Trophoblast cell (in vitro differentiated cells and primary cell): Measurements from ENCODE around the gene MYBBP1A.
A peak's percentile ranks its signal among the peaks of the same experiment; 100 is the strongest.

ENCODE experiments used
- DNase-seq, 2 donors: peaks; one replicate each; pipeline ENCODE4 v3.0.0-alpha.2; 2016
- H2AFZ ChIP-seq: 2 replicates; pipeline ENCODE4 v1.6.1; 2013; ENCODE audit warnings: low read length, moderate library complexity, mild to moderate bottlenecking; ENCODE audit not compliant: insufficient read depth, poor library complexity
- H2AK5ac ChIP-seq: 2 replicates; pipeline ENCODE4 v1.6.1; 2013; ENCODE audit warnings: mild to moderate bottlenecking, low read length
- H2BK120ac ChIP-seq: 2 replicates; pipeline ENCODE4 v1.6.1; 2013; ENCODE audit warnings: low read length, mild to moderate bottlenecking, moderate library complexity; ENCODE audit not compliant: insufficient read depth, poor library complexity
- H2BK12ac ChIP-seq: 2 replicates; pipeline ENCODE4 v1.6.1; 2013; ENCODE audit warnings: mild to moderate bottlenecking, low read length, moderate library complexity
- H2BK5ac ChIP-seq: 2 replicates; pipeline ENCODE4 v1.6.1; 2013; ENCODE audit warnings: low read length, low read depth, moderate library complexity, mild to moderate bottlenecking; ENCODE audit not compliant: poor library complexity
- H3K14ac ChIP-seq: 2 replicates; pipeline ENCODE4 v1.6.1; 2013; ENCODE audit warnings: mild to moderate bottlenecking, low read length
- H3K18ac ChIP-seq: 2 replicates; pipeline ENCODE4 v1.6.1; 2013; ENCODE audit warnings: mild to moderate bottlenecking, low read length
- H3K23ac ChIP-seq: 2 replicates; pipeline ENCODE4 v1.6.1; 2013; ENCODE audit warnings: low read length
- H3K27ac ChIP-seq: 2 replicates; pipeline ENCODE4 v1.5.1; 2013; ENCODE audit warnings: low read depth, mild to moderate bottlenecking, inconsistent platforms, low read length, moderate library complexity
- H3K27me3 ChIP-seq: 2 replicates; pipeline ENCODE4 v1.6.1; 2013; ENCODE audit warnings: inconsistent platforms, mild to moderate bottlenecking, low read length, moderate library complexity; ENCODE audit not compliant: insufficient read depth
- H3K36me3 ChIP-seq, 2 experiments: 1 replicate in 1 of 2; 2 replicates in 1 of 2; pipeline ENCODE4 v1.6.1; 2013; ENCODE audit warnings: low read length in 2 of 2, mild to moderate bottlenecking in 2 of 2, moderate library complexity in 1 of 2; ENCODE audit not compliant: insufficient read depth in 2 of 2, control insufficient read depth in 1 of 2
- H3K4ac ChIP-seq: 2 replicates; pipeline ENCODE4 v1.6.1; 2013; ENCODE audit warnings: low read depth, mild to moderate bottlenecking, low read length, moderate library complexity
- H3K4me1 ChIP-seq, 2 experiments: 1 replicate in 1 of 2; 2 replicates in 1 of 2; pipeline ENCODE4 v1.6.1; 2013; ENCODE audit warnings: low read length in 2 of 2, mild to moderate bottlenecking in 2 of 2, moderate library complexity in 1 of 2; ENCODE audit not compliant: insufficient read depth in 2 of 2, control insufficient read depth in 1 of 2
- H3K4me2 ChIP-seq: 2 replicates; pipeline ENCODE4 v1.6.1; 2013; ENCODE audit warnings: inconsistent platforms, mild to moderate bottlenecking, low read length, moderate library complexity
- H3K4me3 ChIP-seq: 2 replicates; pipeline ENCODE4 v1.5.1; 2013; ENCODE audit warnings: mild to moderate bottlenecking, low read depth, low read length, inconsistent platforms
- H3K79me1 ChIP-seq: one replicate; pipeline ENCODE4 v1.6.1; 2013; ENCODE audit warnings: low read length
- H3K79me2 ChIP-seq: 2 replicates; pipeline ENCODE4 v1.6.1; 2013; ENCODE audit warnings: low read length, mild to moderate bottlenecking; ENCODE audit not compliant: control insufficient read depth, insufficient read depth, poor library complexity
- H3K9ac ChIP-seq: 2 replicates; pipeline ENCODE4 v1.6.1; 2013; ENCODE audit warnings: mild to moderate bottlenecking, low read length
- H3K9me3 ChIP-seq: 2 replicates; pipeline ENCODE4 v1.6.1; 2013; ENCODE audit warnings: low read depth, mild to moderate bottlenecking, control low read depth, inconsistent platforms, low read length; ENCODE audit not compliant: insufficient read depth
- H4K12ac ChIP-seq: 2 replicates; pipeline ENCODE4 v1.6.1; 2013; ENCODE audit warnings: low read depth, mild to moderate bottlenecking, low read length, moderate library complexity
- H4K8ac ChIP-seq: 2 replicates; pipeline ENCODE4 v1.6.1; 2013; ENCODE audit warnings: low read depth, mild to moderate bottlenecking, low read length, moderate library complexity
- H4K91ac ChIP-seq: one replicate; pipeline ENCODE4 v1.6.1; 2013; ENCODE audit warnings: low read depth, mild to moderate bottlenecking, low read length, moderate library complexity
- WGBS: extraction: QIAGEN DNeasy Blood & Tissue Kit; methylation state at CpG from one replicate; pipeline ENCODE4 v1.1.7; 2013; ENCODE audit warnings: missing lambda C conversion rate; ENCODE audit not compliant: insufficient read length, insufficient coverage; ENCODE audit errors: extremely low coverage; 5-methylcytosine and 5-hydroxymethylcytosine counted together

The MYBBP1A gene

DNA sequence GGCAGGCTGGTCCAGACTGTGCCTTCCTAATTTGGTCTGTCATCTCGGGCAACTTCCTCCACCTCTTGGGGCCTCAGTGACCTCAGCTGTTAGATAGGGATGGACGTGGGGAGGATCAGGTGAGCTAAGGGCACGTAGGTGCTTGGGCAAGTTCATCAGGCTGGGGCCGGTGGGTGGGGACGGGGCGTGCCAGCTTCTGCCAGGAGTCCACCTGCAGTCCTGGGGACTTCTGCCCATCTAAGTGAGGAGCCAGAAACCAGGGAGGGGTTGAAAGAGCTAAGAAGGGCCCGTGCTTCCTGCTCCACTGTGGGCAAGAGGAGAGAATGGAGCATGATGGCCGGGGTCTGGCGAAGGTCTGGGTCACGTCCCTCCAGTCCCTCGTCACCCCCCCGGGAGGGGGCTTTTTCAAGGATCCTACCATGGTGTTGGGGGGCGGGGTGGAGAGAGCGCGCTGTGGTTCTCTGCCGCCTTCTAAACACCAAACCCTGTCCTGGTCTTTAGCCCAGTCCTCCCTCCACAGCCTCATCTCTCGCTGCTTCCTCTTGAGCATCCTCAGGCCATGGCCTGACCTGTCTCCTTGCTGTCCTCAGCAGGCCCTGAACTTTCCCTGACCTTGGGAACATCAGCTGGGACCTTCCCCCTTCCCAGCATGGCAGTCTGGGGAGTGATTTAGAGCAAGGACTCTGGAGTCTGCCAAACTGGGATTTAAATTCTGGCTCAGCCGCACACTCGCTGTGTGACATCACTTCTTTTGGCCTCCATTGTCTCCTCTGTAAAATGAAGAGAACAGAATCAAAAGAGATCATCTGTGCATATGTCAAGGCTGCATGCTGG, 34.9 kb downstream of the MYBBP1A start:
- H3K79me1 ChIP-seq: peaks cover 6% of the 10 kb centered on the region
- no peaks in the 10 kb centered on the region for H3K9me3 ChIP-seq
- no peak overlapping the region for H3K18ac ChIP-seq
- H4K12ac ChIP-seq: no peak overlapping the region
- H4K8ac ChIP-seq: no peak overlapping the region
- H2BK12ac ChIP-seq: no peak overlapping the region
- no peak overlapping the region for H2BK5ac ChIP-seq
- peaks cover 67 to 70% of the 10 kb centered on the region in 2 experiments for H3K36me3 ChIP-seq
- WGBS: no CpG with 5 or more reads among the region's 19 CpGs
- H3K9ac ChIP-seq: no peak overlapping the region
- no peak overlapping the region for H3K4me3 ChIP-seq
- DNase-seq: no peak
- H3K4me2 ChIP-seq: no peak overlapping the region
- H2AFZ ChIP-seq: no peak overlapping the region
- H2AK5ac ChIP-seq: no peak overlapping the region
- H3K4ac ChIP-seq: no peak overlapping the region
- H3K27ac ChIP-seq: no peak overlapping the region
- H3K4me1 ChIP-seq: peaks cover 4 to 5% of the 10 kb centered on the region in 2 experiments
- no peaks in the 10 kb centered on the region for H3K27me3 ChIP-seq
- peaks cover 8% of the 10 kb centered on the region for H3K79me2 ChIP-seq
- H4K91ac ChIP-seq: no peak overlapping the region
- H2BK120ac ChIP-seq: no peak overlapping the region
- H3K23ac ChIP-seq: no peak overlapping the region
- H3K14ac ChIP-seq: no peak overlapping the region

DNA sequence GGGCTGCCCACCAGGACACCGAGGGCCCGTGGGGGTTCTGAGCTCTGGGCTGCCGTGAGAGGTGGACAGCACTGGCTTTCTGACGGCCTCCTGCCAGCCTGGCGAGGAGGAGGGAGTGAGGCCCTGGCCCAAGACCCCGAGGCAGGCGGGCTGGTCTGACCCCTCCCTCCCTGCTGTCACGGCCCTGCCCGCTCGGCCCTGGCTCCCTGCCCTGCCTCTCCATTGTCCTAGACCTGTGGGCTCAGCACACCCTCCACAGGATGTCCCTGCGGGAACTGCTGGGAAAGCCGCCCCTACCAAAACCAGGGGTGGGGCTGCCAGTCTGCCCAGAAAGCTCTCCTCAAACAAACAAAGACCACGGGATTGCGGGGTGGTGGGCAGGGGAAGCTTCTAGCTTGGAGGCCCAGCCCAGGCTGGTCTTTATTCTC, 35.8 kb downstream of the MYBBP1A start:
- Histone ChIP-seq H3K79me1 (peaks cover 15% of the 10 kb centered on the region), H2BK12ac (peak overlapping the region; percentile 39), H2BK120ac (no peak overlapping the region), H3K27me3 (no peaks in the 10 kb centered on the region), H3K36me3 (peaks cover 61 to 65% of the 10 kb centered on the region in 2 experiments), H3K18ac (no peak overlapping the region), H3K9me3 (no peaks in the 10 kb centered on the region), H4K91ac (peak overlapping the region; percentile 42), H4K12ac (no peak overlapping the region), H3K14ac (no peak overlapping the region), H2AK5ac (peak overlapping the region; percentile 50), H4K8ac (peak overlapping the region; percentile 2), H2BK5ac (no peak overlapping the region), H3K27ac (no peak overlapping the region), H3K23ac (no peak overlapping the region), H3K4ac (peak overlapping the region; percentile 22), H3K4me3 (no peak overlapping the region), H3K79me2 (peaks cover 13% of the 10 kb centered on the region), H3K9ac (no peak overlapping the region), H3K4me1 (peaks cover 13 to 14% of the 10 kb centered on the region in 2 experiments), H2AFZ (no peak overlapping the region), H3K4me2 (no peak overlapping the region)
- no CpG with 5 or more reads among the region's 14 CpGs for WGBS
- DNase-seq: no peak

DNA sequence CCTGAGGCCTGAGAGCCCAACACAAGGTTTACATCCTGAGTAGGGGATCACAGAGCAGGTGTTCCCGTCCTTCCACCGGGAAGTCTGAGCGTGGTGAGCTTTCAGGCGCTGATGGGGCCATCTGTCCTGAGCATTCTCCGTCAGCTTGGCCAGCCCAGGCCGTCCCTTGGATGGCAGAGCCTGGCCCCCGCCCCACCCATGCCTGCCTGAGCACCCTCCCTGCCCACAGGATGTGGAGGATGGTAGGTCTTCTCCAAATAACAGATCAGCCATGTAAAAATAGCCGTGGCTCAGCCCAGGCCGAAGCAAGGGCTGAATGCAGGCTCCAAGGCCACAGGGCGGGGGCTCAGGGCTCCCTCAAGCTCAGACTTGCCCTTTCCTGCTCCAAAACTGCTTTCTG, 36.3 kb downstream of the MYBBP1A start:
- Histone ChIP-seq H3K4me2 (no peak overlapping the region), H2AK5ac (no peak overlapping the region), H3K14ac (no peak overlapping the region), H2BK120ac (no peak overlapping the region), H3K9me3 (no peaks in the 10 kb centered on the region), H3K18ac (no peak overlapping the region), H3K4me3 (no peak overlapping the region), H2BK12ac (no peak overlapping the region), H4K12ac (no peak overlapping the region), H3K79me1 (peaks cover 18% of the 10 kb centered on the region), H4K8ac (no peak overlapping the region), H3K4ac (no peak overlapping the region), H3K27ac (no peak overlapping the region), H3K4me1 (peaks cover 18 to 19% of the 10 kb centered on the region in 2 experiments), H3K9ac (no peak overlapping the region), H2AFZ (no peak overlapping the region), H3K79me2 (peaks cover 15% of the 10 kb centered on the region), H4K91ac (peak overlapping the region; percentile 42), H3K23ac (no peak overlapping the region), H2BK5ac (no peak overlapping the region), H3K36me3 (peaks cover 57 to 61% of the 10 kb centered on the region in 2 experiments), H3K27me3 (no peaks in the 10 kb centered on the region)
- no peak for DNase-seq
- WGBS: no CpG with 5 or more reads among the region's 10 CpGs

DNA sequence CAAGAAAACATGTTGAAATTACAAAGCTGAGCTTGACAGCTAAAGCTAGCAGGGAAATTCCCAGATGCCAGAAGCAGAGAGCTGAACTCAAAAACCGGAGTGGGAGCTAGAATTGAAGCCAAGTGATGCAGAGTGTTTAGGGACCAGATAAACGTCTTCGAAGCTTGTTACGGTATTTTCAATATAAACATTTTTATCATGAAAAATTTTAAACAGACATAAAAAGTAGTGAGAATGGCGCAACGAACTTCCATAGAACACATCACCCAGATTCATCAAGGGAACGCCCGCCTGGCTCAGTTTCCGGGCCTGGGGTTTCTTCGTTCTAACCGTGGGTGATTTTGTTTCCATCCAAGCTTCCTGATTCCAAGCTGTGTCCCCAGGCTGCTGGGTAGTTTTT, 38.4 kb downstream of the MYBBP1A start:
- no peak for DNase-seq
- Histone ChIP-seq H4K91ac (no peak overlapping the region), H2AK5ac (no peak overlapping the region), H3K23ac (no peak overlapping the region), H4K12ac (no peak overlapping the region), H2AFZ (no peak overlapping the region), H4K8ac (no peak overlapping the region), H3K18ac (no peak overlapping the region), H3K9me3 (no peaks in the 10 kb centered on the region), H3K36me3 (peaks cover 41 to 48% of the 10 kb centered on the region in 2 experiments), H3K9ac (no peak overlapping the region), H2BK120ac (no peak overlapping the region), H3K4me3 (no peak overlapping the region), H3K4me1 (peaks cover 39 to 40% of the 10 kb centered on the region in 2 experiments), H3K79me2 (peaks cover 27% of the 10 kb centered on the region), H3K27me3 (no peaks in the 10 kb centered on the region), H3K4me2 (no peak overlapping the region), H2BK12ac (no peak overlapping the region), H3K14ac (no peak overlapping the region), H2BK5ac (no peak overlapping the region), H3K27ac (no peak overlapping the region), H3K4ac (no peak overlapping the region), H3K79me1 (peaks cover 34% of the 10 kb centered on the region)
- WGBS: no CpG with 5 or more reads among the region's 11 CpGs
